GM12891 (cell line): Measurements from ENCODE around the gene QPRT.
"Not testable (repeated sequence)": the region's sequence is repeated elsewhere in the genome, so short reads cannot be mapped to it uniquely, and the experiment has no call there.

Experiments used
- DNase-seq: peaks from one replicate; pipeline ENCODE4 v3.0.0; 2011; ENCODE audit warnings: low spot score; ENCODE audit not compliant: insufficient read length
- FAIRE-seq: peaks from 2 replicates; lab custom pipeline; 2011; peaks lifted over from hg19 to GRCh38; lab: Jason Lieb, UNC
- PAX5 ChIP-seq: IDR thresholded peaks from 2 replicates; pipeline ENCODE4 v1.6.1; 2011; ENCODE audit warnings: low read length, moderate library complexity, mild to moderate bottlenecking; ENCODE audit not compliant: insufficient read depth, severe bottlenecking
- POLR2A ChIP-seq: IDR thresholded peaks from 2 replicates; pipeline ENCODE4 v1.6.1; 2011; ENCODE audit warnings: low read depth, low read length, control low read depth
- POLR2AphosphoS5 ChIP-seq: IDR thresholded peaks from 2 replicates; pipeline ENCODE4 v1.6.1; 2011; ENCODE audit warnings: low read depth, low read length, control low read depth
- POU2F2 ChIP-seq: IDR thresholded peaks from 2 replicates; pipeline ENCODE4 v1.6.1; 2011; ENCODE audit warnings: low read depth, mild to moderate bottlenecking, control low read depth, low read length, moderate library complexity
- SPI1 ChIP-seq: IDR thresholded peaks from 2 replicates; pipeline ENCODE4 v1.6.1; 2011; ENCODE audit warnings: low read depth, low read length, control low read depth
- TAF1 ChIP-seq: IDR thresholded peaks from 2 replicates; pipeline ENCODE4 v1.6.1; 2011; ENCODE audit warnings: low read depth, low read length, control low read depth

The QPRT gene

GRCh38 chr16:29714972-29715371, 36.0 kb downstream of the QPRT start:
- TF ChIP-seq SPI1 (no peak), POLR2AphosphoS5 (no peak), TAF1 (no peak), PAX5 (no peak), POU2F2 (no peak), POLR2A (no peak)
- no peak for DNase-seq
- no peak for FAIRE-seq

- FAIRE-seq (no peak), DNase-seq (no peak)
- no peak for TF ChIP-seq POLR2A
- TF ChIP-seq POLR2AphosphoS5 = no peak
- TF ChIP-seq TAF1 = no peak
- TF ChIP-seq POU2F2 = no peak
- no peak for TF ChIP-seq SPI1
- no peak for TF ChIP-seq PAX5
Observed at GRCh38 chr16:29717113-29717512, 38.1 kb downstream of the QPRT start.

GRCh38 chr16:29719063-29719462, 40.1 kb downstream of the QPRT start:
- peak; percentile 79; the same call in 1 of the 2 replicates for TF ChIP-seq POU2F2
- TF ChIP-seq POLR2A = no peak
- TF ChIP-seq SPI1 = no peak
- DNase-seq (no peak), FAIRE-seq (no peak)

GRCh38 chr16:29720703-29721102, 41.7 kb downstream of the QPRT start:
- TF ChIP-seq POU2F2 = no peak
- no peak for TF ChIP-seq TAF1
- TF ChIP-seq POLR2A = no peak
- TF ChIP-seq SPI1 = no peak
- TF ChIP-seq PAX5 = no peak
- DNase-seq (no peak), FAIRE-seq (no peak)

- DNase-seq = not testable (repeated sequence)
- peak; percentile 74 for FAIRE-seq
Observed at GRCh38 chr16:29721167-29721879, 42.3 kb downstream of the QPRT start.

- DNase-seq (no peak), FAIRE-seq (no peak)
- TF ChIP-seq PAX5 = no peak
- TF ChIP-seq TAF1 = no peak
- TF ChIP-seq POLR2A = no peak
- no peak for TF ChIP-seq SPI1
- TF ChIP-seq POLR2AphosphoS5 = no peak
- TF ChIP-seq POU2F2 = no peak
Observed at GRCh38 chr16:29726845-29727377, 47.9 kb downstream of the QPRT start.

GRCh38 chr16:29727452-29727851, 48.5 kb downstream of the QPRT start:
- TF ChIP-seq POLR2A (no peak), SPI1 (no peak), POU2F2 (no peak), POLR2AphosphoS5 (no peak)
- DNase-seq (no peak), FAIRE-seq (no peak)

GRCh38 chr16:29729116-29729521, 50.1 kb downstream of the QPRT start:
- FAIRE-seq (no peak), DNase-seq (no peak)
- TF ChIP-seq POLR2A (no peak), PAX5 (no peak), TAF1 (no peak), POU2F2 (no peak), SPI1 (no peak), POLR2AphosphoS5 (no peak)

- no peak for TF ChIP-seq POU2F2
- TF ChIP-seq POLR2AphosphoS5 = no peak
- no peak for TF ChIP-seq PAX5
- no peak for TF ChIP-seq SPI1
- TF ChIP-seq TAF1 = no peak
- TF ChIP-seq POLR2A = no peak
- DNase-seq (no peak), FAIRE-seq (peak; percentile 48)
Observed at GRCh38 chr16:29730649-29731048, 51.7 kb downstream of the QPRT start.

- FAIRE-seq (peak; percentile 65), DNase-seq (peak; percentile 24)
Observed at GRCh38 chr16:29731768-29732601, 53.0 kb downstream of the QPRT start.

More at GRCh38 chr16:29731768-29732601, 53.0 kb downstream of the QPRT start:
- peak; percentile 34; the same call in 1 of the 2 replicates for TF ChIP-seq SPI1
